ENCODE data around the gene MED12L.

DNA sequence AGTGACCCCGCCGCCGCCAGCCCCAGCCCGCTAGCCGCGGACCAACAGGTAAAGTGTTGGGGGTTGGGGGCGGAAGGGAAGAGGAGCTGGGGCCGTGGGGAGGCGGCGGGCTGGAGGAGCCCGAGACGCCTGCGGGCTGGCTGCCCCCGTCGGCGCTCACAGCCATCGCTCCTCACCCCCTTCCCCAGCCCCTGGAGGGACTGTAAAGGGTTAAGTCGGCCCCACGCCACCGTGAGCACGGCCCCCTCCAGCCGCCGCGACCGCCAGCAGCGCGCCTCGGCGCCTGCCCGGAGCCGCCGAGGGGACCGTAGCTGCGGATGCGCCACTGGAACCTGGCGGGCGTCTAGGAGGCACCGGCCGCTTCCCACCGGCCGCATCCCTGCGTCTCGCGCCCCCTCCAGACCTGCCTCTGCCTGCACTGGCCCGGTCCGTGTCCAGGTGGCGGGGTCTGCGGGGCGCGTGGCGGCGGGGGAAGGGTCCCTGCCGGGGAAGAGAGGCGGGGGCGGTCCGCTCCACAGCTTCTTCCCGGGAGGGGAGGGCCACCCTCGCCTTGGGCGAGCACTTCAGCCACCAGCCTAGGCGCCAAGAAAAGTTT lies 522 bp downstream of the MED12L start:
- TF ChIP-seq, protein P1, sequence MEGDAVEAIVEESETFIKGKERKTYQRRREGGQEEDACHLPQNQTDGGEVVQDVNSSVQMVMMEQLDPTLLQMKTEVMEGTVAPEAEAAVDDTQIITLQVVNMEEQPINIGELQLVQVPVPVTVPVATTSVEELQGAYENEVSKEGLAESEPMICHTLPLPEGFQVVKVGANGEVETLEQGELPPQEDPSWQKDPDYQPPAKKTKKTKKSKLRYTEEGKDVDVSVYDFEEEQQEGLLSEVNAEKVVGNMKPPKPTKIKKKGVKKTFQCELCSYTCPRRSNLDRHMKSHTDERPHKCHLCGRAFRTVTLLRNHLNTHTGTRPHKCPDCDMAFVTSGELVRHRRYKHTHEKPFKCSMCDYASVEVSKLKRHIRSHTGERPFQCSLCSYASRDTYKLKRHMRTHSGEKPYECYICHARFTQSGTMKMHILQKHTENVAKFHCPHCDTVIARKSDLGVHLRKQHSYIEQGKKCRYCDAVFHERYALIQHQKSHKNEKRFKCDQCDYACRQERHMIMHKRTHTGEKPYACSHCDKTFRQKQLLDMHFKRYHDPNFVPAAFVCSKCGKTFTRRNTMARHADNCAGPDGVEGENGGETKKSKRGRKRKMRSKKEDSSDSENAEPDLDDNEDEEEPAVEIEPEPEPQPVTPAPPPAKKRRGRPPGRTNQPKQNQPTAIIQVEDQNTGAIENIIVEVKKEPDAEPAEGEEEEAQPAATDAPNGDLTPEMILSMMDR (IDR thresholded peaks at IDR 0.05) = no peak
- TF ChIP-seq POLR2A (IDR thresholded peaks at IDR 0.05) = no peak
- no peak for TF ChIP-seq POLR2AphosphoS5 (IDR thresholded peaks at IDR 0.05)
- no peak for TF ChIP-seq EP300 (IDR thresholded peaks at IDR 0.05)

All from upper lobe of left lung (tissue), 4 donors.